Measurements from ENCODE around the gene MARS1.
A peak's percentile ranks its signal among the peaks of the same experiment; 100 is the strongest.

MARS1 gene

DNA sequence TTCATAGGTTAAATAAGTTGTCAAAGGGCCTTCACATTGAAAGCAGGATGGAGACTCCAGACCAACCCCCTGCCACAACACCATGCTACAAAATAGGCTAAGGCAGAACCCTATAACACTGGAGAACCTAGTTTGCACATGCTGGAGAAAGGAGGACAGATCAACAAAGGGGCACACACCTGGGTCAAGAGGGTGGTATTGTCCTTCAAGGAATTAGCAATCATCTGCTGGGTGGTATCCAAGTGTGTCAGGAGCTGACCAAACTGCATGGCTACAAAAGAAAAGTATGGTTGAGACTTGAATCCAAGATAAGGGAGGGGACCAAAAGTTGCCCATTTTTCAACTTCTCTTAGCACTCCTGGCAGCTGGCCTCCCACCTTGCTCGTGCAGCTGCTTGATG lies 44.0 kb downstream of the MARS1 start:
- DNase-seq: no peak

DNA sequence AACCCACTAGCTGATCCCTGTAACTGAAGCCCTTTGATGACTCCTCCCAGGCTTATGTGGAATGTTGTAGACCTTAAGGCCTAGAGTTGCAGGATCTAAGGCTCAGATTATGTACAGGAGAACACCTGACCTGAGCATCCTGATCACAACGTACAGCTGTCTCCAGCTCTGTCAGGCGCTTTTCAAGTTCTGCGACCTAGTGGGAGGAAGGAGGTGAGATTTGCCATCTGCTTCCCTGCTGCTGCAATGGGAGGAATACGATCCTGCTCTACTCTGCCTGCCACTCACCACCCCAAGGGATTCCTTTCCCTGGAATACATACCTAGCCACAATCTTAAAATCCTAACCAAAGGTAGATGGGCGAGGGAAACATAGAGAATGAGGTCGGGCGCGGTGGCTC lies 45.2 kb downstream of the MARS1 start:
- no peak for DNase-seq

DNA sequence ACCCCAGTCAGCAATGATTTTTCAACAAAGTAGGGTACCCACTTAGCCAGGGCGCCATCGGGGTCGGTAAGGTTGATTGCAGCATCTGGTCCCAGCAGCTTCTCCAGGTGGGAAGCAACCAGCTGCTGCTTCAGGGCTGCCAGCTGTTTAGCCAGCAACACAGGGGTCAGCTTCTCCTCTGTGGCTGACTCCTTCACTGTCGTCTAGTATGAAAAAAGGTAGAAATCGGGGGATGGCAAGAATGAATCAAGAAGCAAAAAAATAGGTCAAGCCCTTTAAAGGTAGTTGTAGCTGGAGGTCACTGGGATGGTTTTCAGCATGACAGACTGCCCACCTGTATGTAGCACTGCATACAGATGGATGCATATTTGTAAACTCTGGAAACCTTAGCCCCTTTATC lies 46.4 kb downstream of the MARS1 start:
- no peak for DNase-seq

DNA sequence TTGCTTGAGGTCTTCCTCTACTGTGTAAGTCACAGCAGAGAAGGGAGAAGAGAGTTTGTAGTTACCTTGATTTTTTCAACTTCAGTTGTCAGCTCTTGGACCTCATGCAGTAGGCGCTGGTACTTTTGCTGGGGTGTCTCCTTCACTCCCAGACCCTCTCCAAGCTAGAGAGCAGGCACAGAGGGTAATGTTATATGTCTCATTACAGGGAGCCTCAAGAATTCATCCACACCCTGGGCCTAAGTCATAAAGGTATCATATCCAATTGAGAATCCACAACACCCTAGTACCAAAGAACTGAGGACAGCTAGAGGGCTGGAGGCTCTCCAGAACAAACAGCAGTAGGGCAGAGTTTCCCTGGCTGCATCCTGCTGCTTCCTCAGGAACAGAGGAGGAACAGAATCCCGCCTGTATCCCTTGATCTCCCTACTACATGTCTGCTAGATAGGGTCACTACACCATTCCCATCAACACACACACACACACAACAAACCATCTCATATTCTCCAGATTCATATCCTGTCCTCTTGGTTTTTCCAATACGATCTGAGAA lies 47.2 kb downstream of the MARS1 start:
- DNase-seq: no peak

DNA sequence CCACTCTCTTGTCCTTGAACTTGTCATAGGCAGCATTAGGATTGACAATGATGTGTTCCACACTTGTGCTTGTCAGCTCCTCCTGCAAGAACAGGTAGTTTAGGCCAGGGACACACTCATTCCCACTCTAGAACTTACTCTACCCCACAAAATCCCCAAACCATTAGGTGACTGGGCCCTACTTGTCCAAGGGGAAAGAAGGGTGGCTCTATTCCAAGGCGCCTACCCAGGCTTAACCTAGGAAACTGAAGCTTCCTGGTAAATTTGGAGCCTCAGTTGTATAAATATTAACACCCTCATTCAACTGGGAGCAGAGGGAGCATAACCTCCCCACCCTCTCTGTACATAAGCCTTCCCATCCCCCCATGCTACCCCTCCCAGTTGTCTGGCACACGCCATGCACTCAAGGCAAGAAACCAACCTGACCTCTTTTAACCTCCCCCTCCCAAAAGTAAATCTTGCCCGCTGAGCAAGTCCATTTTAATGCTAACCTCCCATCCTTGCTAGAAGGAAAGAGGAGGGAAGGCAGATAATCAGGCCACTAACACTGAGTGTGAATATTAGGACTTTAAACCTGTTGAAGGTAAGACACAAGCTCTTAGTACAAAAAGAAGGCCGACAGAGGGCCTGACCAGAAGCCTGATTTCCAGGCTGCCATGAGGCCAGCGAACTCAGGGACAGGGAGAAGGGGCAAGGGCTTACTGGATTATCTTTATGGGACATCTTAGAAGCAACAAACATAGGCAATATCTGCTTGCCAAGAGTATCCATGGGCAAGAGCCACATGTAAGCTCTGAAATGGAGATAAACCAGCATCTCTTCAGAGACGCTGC lies 48.1 kb downstream of the MARS1 start:
- no peak for DNase-seq

DNA sequence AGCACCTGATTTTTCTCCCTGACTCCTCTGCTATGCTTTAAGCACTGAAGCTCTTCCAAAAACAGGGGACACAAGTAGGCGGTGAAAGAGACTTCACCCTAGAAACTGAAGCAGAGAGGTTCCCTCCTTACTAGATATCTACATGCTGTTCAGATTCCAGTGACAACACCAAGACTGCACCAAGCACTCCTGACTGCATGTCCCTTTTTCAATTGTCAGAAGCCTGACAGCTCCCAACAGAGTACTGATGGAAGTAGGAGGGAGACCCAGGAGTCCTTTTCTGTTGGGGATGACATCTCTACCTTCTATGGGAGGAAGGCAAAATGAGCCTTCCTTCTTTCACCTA lies 48.7 kb downstream of the MARS1 start:
- no peak for DNase-seq

DNA sequence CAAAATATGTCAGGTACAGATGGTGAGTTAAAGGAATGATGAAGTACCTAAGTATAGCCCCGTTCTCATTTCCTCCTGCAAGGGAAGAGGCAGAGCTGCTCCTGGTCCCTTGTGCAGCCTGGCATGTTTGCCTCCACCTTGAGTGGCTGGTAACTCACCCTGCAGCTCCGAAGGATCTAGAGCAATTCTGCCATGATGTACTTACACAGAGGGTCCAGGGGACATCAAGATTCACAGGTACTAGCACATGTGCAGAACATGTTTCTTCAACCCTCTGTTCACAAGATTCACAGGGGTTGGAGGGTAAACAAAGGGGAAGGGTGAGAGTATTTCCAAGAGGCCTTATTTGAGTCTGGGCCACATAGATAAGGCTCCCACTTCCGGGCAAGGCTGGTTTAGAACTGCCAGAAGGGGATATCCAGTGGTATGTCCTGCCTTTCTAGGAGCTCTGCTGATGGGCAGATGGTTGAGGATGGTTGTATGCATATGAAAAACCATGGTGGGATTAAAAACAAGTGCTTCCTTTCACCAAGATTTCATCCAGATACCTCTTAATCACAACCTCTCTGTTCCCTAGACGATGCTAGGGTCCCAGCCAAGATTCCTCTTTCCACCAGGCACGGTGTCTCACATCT lies 51.4 kb downstream of the MARS1 start:
- DNase-seq: no peak

DNA sequence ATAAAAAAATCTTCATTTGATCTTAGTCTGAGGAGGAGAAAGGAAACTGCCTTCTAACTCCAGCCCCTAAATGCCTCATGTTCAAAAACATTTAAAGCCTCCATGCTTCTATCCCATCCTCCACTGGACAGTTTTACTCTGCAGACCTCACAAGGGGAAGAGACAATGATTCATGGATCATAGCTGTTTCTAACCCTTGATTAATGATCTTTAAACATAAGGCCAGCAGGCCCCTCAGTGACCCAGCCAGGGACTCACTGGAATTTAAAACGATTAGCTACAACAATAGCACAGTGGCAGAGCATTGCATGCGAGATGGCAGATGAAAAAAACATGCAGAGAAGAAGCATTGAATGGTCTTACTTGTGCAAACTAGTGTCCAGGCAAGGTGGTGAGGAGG lies 53.1 kb downstream of the MARS1 start:
- DNase-seq: no peak

DNA sequence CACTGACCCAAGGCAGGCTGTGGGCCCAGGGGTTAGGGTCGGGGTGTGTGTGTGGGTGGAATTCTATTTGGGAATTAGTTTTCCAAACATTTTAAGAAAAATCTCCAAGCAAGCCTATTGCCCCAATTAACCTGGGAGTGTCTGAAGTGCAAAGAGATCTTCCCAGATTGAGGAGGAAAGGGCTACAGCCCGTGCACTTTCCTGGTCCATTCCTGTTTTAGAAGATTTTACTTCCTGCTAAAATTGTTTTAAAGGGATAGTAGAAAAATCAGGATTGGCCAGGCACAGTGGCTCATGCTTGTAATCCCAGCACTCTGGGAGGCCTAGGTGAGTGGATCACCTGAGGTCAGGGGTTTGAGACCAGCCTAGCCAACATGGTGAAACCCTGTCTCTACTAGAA lies 53.8 kb downstream of the MARS1 start:
- no peak for DNase-seq

DNA sequence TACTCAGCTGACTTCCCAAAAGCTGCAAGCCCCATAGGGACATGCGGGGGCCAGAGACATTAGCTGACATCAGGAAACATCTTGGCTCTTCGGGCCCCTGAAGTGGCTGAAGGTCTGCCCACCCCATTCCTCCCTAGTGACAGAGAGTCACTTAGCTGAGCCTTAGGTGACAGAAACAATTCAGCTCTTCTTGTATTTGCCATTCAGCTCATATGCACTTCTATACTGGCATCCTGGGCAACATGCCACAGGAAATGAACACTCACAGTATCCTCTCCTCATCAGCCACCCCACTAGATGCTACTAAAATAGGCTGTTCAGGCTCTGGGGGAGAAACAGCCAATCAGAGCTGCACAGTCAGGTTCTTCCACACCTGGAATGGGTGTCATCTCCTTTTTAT lies 55.7 kb downstream of the MARS1 start:
- no peak for DNase-seq

DNA sequence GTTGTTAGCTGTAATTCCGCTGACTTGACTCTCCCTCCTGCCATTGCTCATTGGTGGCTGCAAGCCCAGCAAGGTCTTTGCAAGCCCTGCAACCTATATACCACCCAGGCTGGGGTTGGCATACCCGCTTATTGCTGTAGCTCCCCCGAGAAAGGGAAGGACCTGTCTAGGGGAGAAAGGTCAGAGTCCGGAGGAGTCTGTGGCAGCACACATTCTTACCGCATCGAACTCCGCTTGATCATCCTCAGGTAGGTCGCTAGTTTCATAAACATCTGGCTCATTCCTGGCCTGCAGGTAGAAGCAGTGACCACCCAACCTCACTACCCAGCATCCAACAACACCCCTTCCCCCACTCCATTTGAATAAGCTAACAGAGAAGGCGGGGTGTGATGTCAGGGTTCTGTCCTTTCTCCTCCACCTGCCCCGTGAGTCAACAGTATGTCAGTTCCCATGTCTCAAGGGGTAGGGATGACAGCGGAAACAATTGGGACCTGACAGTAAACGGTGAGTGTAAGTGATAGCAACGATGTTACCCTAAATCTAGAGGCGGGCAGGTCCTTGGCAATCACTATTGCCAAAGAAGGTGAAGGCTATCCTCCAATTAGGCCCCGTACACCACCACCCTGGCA lies 58.1 kb downstream of the MARS1 start:
- DNase-seq: no peak

DNA sequence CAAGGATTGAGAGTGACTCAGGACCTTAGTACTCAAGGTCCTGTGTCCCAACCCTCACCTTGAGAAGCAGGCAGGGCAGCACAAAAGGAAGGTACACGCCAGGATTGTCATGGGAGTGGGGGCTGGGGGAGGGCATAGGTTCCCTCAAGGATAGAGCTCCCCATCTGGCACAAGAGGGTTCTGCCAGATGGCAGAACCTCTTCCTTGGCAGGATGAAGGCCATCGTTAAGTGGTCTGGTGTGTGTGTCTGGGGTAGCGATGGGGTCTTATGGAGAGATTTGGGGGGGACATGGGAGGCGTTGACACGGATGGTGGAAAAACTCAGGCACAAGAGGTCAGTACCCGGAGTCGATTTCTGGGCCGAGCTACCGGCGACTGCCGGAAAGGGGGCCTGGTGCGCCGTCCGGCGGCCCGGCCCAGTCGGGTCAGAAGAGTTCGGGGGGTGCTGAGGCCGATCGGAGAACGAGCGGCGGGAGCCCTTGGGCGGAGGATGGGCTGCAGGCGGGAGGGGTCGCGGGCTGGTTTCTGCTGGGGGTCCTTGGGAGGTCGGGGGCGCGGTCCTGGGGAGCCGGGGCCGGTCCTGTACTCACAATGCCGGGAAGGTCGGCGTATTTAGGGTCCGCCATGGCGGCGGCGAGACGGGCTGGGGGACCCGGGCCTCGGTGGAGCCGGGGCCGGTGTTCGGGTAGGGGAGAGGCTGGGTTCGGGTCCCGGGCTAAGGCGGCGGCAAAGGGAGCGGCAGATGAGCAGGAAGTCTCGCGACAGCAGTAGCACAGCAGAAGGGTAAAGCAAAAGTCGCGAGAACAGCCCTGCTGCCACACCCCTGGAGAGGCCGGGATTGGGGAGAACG lies 58.8 kb downstream of the MARS1 start, which contains the start of gene DCTN2:
Gene DCTN2 (minus strand): TSS at position 755 of the 850 bp plus-strand sequence. CDS start 129 bp downstream, at position 626.
- DNase-seq: peak; percentile 47 to 95 (median 89)

DNA sequence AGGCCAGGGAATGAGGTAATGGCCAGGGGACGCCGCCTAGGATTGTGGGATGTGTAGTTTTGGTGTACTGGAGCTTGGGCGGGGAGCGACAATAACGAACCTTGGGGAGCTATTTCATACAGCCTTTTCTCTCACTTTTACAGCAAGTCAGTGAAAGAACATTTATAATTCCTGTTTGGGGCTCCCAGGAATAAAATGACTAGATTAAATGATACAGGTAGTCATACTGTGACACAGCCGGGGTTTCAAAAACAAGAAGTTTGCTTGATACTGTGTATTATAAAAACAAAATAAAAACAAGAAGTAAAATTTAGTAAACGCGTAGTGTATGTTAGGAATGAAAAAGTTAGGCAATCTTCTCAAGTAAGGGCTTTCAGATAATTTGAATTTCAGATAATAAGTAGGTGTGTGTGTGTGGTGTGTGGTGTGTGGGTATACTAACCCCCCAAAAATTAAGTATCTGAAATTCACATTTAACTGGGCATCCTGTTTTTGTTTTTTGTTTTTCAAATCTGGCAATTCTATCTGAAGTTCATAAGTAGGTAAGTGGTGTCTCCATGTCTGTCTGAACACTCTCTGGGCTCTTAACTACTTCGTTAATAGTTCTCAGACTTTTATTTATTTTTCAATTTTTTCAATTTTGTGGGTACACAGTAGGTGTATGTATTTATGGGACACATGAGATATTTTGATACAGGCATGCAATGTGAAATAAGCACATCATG lies 59.6 kb downstream of the MARS1 start:
- no peak for DNase-seq

DNA sequence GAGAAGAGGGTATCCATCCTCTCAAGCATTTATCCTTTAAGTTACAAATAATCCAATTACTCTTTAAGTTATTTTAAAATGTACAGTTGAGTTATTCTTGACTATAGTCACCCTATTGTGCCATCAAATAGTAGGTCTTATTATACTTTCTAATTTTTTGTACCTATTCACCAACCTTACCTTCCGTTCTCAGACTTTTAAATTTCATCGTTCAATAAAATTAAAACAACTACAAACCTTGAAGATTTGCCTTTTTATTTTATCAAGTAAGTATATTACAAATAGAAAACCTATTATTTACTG lies 60.1 kb downstream of the MARS1 start:
- DNase-seq: no peak

DNA sequence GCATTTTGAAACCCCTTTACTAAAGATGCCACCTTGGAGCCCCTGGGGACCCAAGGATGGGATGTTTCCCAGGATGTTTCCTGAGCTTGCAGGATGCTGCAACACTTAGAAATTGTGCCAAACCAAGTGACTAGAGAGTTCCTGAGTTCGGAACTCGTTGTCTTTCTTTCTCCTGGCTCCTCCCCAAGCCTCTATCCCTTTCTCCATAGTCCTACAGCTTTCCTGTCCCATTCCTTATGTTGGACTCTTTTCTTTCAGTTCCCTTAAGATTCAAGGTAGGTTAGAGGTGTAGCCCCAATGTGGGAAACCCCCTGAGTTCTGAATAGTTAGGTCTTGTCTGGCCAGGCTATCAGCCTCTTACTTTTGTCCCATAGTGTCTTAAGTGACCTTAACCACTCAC lies 60.6 kb downstream of the MARS1 start:
- DNase-seq: no peak

DNA sequence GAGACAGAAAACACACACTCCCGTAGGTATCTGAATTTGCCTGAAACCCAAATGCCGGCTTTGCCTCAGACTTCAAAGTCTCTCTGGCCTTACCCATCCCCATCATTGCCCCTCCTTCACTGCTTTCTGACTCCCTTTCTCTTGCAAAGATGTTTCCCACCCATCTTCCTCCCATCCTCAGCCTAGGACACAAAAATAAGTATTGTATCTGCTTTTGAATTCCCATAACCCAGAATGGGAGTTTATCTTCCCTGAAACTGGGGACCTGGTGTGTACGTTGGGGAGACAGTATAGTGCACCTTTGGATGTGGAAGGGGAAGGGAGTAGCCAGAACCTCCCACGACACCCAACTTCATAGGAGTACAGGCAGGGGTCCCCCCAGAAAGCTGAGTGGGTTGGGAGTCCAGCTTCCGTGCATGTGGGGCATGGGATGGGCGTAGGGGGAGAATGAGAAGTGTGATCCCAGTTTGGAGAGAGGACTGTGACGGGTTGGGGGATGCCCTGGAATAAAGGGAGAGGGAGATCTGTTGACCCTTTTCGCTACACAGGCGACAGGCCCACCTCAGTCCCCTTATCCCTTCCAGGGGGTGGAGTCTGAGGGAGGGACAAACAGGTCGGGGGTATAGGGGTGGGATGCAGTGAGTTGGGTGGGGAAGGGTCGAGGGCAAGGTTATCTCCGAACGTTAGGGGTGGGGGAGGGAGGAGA lies 61.5 kb downstream of the MARS1 start:
- no peak for DNase-seq

DNA sequence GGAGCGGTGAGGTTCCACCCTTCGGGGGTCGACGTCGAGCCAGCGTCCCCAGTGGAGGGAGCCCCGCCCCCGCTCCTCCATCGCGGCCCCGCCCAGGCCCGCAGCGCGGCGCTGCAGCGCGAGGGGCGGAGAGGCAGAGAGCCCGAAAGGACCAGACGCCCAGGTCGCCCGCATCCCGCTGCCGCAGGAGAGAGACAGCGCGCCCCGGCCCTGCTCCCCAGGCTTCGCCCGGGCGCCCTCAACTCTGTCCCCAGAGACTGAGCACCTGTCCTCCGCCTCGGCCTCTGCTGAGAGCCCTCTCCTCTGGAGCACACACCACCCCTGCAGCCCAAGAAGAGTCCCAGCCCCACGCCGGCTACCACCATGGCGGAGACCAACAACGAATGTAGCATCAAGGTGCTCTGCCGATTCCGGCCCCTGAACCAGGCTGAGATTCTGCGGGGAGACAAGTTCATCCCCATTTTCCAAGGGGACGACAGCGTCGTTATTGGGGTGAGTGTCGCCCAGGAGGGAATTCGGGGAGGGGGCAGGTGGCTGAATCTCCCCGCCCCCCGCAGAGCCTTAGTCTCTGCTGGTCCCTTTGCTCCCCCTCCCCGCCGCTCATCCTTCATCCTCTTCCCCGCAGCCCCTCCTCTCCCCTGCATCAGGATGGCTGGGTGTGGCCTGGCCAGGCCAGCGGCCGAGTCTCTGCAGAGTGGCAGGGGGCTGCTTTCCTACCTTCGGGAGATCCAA lies 62.2 kb downstream of the MARS1 start, which contains the start of gene KIF5A:
Gene KIF5A (plus strand): TSS at position 136 of the 732 bp plus-strand sequence. CDS start 228 bp downstream, at position 364.
- DNase-seq: peak in 10 of 14 donors; percentile 3 to 71 (median 39)

DNA sequence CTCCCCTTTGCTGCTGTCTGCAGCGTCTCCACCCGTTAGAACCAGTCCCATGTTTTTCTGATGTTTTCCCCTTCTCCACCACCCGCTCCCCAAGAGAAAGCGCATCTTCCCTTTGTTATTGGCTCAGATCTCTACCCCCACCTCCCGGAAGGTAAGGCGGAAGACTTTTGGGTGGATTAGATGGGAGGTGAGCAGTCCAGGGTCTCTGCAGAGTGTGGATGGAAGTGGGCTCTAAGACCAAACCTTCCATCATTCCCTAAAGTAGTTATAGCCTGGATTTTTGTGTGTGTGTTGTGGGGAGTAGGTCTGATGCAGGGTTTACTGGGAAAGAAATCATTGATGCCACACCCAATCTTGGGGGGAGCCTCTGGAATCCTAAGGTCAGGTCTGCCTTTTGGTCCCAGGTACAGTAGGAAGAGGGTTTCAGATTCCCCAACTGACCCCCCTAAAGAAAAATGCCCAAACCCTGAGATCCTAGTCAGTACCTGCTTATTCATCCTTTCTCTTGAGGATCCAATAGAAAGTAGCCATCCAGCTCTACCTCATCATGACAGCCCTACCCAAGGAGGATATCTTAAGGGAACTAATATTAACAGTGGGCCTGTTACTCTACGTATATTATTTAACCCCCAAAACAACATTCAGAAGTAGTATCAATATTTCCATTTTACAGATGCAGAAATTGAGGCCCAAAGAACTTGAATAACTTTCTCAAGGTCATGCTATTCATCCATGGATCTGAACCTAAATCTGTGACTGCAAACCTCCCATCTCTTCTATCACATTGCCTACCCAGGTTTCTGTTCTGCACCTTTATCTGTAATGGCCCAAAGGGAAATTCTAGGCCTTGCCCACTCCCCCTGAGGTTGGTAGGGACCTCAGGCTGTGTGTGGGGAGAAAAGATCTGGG lies 63.0 kb downstream of the MARS1 start:
- DNase-seq: peak in 1 of 14 donors; percentile 24

DNA sequence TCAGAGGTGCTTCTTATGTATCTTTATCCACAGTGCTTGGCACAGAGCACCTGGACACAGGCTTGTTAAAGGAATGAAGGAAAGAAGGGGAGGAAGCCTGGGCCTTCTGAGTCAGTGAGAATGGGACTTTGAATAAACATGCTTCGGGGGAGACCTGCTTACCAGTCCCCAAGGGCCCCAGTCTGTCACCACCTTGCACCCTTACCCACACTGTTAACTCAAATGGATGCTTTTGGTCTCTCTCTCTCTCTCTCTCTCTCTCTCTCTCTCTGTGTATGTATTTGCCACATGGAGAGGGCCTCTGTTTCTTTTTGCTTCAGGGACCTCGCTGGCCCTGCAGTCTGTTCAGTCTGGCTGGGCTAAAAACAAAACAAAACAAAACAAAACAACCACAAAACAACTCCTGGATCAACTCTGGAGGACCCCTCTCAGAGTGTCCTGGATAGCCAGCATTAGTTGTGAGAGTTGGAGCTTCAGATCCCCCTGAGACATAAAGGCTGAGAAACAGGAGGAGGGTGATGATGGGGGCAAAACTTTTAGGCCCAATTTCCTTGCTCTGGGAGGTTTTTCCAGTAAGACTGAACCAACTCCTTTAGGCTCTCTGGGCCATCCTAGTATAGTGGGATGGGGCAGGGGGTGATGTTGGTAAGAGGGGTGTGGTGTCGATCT lies 63.9 kb downstream of the MARS1 start:
- no peak for DNase-seq

Data from C1 segment of cervical spinal cord (tissue), 14 donors.